Measurements from ENCODE around the gene GFRA4. TPM values are rescaled to one million over a fixed set of nuclear protein-coding genes. Genes with fewer than 3 reads are reported as not detected.

Gene GFRA4
- total RNA-seq, 1 donor from 2014 or later, result not detected

DNA sequence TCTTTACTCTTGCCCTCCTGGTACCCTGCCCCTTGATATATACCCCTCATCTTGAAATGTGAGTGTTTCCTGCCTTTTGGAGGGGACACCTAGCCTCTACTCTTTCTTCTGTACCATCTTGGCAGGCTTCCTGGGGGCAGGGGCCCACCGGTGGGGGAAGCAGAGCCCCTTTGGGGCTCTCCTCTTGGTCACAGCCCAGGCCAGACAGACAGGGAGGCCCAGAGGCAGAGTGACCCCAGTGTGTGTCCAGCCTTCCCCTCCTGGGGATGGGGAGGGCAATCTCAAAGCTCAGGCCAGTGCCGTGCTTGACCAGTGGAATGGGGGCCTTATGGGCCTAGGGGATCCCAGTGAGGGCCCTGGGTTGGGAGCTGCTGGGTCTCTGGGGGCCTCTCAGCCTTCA lies 15.0 kb upstream of the GFRA4 start:
- TF ChIP-seq, protein P1, sequence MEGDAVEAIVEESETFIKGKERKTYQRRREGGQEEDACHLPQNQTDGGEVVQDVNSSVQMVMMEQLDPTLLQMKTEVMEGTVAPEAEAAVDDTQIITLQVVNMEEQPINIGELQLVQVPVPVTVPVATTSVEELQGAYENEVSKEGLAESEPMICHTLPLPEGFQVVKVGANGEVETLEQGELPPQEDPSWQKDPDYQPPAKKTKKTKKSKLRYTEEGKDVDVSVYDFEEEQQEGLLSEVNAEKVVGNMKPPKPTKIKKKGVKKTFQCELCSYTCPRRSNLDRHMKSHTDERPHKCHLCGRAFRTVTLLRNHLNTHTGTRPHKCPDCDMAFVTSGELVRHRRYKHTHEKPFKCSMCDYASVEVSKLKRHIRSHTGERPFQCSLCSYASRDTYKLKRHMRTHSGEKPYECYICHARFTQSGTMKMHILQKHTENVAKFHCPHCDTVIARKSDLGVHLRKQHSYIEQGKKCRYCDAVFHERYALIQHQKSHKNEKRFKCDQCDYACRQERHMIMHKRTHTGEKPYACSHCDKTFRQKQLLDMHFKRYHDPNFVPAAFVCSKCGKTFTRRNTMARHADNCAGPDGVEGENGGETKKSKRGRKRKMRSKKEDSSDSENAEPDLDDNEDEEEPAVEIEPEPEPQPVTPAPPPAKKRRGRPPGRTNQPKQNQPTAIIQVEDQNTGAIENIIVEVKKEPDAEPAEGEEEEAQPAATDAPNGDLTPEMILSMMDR (IDR thresholded peaks at IDR 0.05), result no peak
- no peaks in the 10 kb centered on the region for H3K9me3 Mint-ChIP-seq (ENCODE audit: low read depth)
- no peak overlapping the region for H3K4me3 Mint-ChIP-seq (ENCODE audit: unreplicated experiment)
- DNase-seq (ENCODE audit: low spot score), result no peak
- peak overlapping the region; percentile 32 for H3K27ac Mint-ChIP-seq (ENCODE audit: unreplicated experiment)
- H3K36me3 Mint-ChIP-seq (ENCODE audit: low read depth), result peaks cover 3% of the 10 kb centered on the region
- peaks cover 38% of the 10 kb centered on the region for H3K4me1 Mint-ChIP-seq (ENCODE audit: low read depth)
- peaks cover 17% of the 10 kb centered on the region for H3K27me3 Mint-ChIP-seq (ENCODE audit: low read depth)

DNA sequence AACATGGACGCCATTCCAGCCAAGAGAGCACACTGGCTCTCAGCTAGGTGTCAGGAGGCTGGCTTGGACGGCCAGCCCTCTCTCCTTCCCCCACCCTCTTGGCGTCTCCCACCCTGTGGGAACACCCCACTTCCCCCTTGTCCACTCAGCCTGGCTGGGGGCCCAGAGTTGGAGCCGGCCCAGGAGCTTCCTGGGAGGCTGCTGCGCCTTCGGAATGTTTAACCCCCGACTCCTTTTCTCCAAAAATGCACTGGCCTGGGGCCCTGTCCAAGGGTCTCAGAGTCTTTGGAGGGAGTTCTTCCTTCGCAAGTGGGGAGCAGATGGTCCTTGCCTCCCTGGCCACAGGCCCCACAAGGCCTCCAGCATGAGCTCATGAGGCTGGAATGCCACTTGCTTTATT lies 14.5 kb upstream of the GFRA4 start:
- Mint-ChIP-seq H3K36me3 (ENCODE audit: low read depth) (peaks cover 3% of the 10 kb centered on the region), H3K9me3 (ENCODE audit: low read depth) (no peaks in the 10 kb centered on the region), H3K4me1 (ENCODE audit: low read depth) (peaks cover 38% of the 10 kb centered on the region), H3K27me3 (ENCODE audit: low read depth) (peaks cover 19% of the 10 kb centered on the region), H3K4me3 (ENCODE audit: unreplicated experiment) (no peak overlapping the region), H3K27ac (ENCODE audit: unreplicated experiment) (peak overlapping the region; percentile 74)
- TF ChIP-seq, protein P1 (IDR thresholded peaks at IDR 0.05), result no peak
- DNase-seq (ENCODE audit: low spot score), result no peak

DNA sequence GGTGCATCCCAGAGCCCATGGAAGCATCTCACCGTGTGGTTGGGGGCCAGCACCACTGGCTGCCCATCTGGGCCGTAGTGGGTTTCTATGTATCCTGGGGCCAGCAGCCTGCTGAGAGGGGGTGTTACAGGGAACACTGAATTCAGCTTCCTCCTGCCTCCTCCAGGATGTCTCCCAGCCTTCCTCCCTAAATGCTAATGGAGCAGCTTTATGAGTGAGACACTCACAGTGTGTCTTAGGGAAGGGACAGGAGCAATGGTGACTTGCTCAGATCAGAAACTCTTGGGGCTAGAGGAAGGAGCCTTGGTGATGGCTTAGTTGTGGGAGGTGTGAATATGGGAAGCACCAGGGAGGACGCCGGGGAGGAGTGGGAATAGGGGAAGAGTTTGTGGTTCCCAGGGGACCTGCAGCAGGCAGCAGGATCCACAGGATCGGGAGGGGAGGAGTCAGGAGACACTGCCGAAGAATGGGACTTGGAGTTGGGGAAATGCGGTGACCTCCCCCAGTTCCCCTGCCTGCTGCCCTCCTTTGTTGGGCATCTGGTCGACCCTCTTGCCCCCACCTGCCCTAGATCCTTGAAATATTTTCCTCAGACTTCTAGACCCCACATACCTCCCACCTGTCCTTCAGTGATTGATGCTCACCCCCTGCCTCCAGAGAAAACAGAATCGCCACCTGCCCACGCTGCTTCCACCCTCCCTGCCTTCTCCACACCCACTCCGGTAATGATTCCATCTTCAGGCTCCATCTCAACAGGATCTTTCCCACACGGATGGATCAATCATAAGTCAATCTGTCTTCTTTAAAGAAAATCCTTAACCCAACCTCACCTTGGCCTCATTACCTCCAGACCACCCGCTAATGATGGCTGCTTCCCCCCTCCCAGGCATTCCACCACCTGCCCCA lies 12.0 kb upstream of the GFRA4 start:
- H3K4me1 Mint-ChIP-seq (ENCODE audit: low read depth), result peaks cover 29% of the 10 kb centered on the region
- TF ChIP-seq, protein P1 (IDR thresholded peaks at IDR 0.05), result no peak
- H3K9me3 Mint-ChIP-seq (ENCODE audit: low read depth), result no peaks in the 10 kb centered on the region
- DNase-seq (ENCODE audit: low spot score), result no peak
- H3K27ac Mint-ChIP-seq (ENCODE audit: unreplicated experiment), result no peak overlapping the region
- no peak overlapping the region for H3K4me3 Mint-ChIP-seq (ENCODE audit: unreplicated experiment)
- H3K27me3 Mint-ChIP-seq (ENCODE audit: low read depth), result peaks cover 19% of the 10 kb centered on the region
- peaks cover 3% of the 10 kb centered on the region for H3K36me3 Mint-ChIP-seq (ENCODE audit: low read depth)

DNA sequence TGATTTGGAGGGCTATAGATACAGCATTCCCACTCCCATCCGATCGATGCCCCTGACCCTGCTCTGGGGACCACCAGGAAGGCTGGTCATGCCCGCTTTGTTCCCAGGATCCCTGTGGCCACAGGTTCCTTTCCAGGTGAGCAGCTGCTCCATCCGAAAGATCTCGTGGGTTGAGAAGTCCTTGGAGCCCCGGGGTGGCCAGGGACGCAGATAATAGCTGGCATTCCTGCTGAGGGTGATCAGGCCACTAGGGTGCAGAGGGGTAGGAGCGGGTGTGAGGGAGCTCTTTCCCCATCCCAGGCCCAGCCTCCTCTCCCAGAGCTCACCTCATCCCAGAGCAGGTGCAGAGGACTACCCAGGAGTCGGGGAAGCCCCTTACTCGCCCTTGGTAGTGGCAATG lies 11.2 kb upstream of the GFRA4 start:
- Mint-ChIP-seq H3K27me3 (ENCODE audit: low read depth) (peaks cover 19% of the 10 kb centered on the region), H3K4me3 (ENCODE audit: unreplicated experiment) (no peak overlapping the region), H3K9me3 (ENCODE audit: low read depth) (no peaks in the 10 kb centered on the region), H3K27ac (ENCODE audit: unreplicated experiment) (no peak overlapping the region), H3K36me3 (ENCODE audit: low read depth) (peaks cover 3% of the 10 kb centered on the region), H3K4me1 (ENCODE audit: low read depth) (peaks cover 21% of the 10 kb centered on the region)
- TF ChIP-seq, protein P1 (IDR thresholded peaks at IDR 0.05), result no peak
- no peak for DNase-seq (ENCODE audit: low spot score)

DNA sequence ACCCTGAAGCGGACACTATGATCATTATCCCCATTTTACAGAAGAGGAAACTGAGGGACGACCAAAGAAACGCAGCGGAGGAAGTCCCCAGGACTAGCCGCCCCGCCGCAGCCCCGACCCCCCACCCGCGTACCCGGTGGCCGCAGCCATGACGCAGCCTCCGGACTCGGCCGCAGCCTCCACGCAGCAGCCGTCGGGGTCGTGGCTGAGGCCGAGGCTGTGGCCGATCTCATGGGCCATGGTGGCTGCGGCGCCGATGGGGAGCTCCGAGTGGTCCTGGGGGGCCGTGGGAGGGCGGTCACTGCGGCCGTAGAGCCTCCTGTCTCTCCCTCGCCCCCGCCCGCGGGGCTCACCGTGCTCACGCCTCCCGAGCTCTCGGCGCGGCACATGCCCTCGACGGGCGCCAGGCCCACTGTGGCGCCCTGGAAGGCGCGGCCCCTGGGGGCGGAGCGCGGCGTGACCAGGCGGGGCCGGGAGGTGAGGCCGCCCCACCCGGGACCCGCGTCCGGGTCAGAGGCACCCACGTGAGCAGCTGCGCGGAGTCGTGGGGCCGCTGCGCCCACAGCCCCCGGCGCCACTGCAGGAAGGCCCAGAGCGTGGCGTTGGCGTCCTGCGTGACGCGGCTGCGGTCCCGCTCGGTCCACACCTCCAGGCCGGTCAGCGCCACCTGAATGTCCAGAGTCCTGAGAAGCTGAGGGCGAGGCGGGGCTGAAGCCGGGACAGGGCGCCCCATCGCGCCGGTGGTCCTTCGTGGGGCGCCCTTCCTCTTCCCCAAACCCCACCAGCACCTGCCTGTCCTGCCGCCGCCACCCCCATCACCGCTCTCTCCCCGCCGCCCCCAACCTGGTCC lies 10.2 kb upstream of the GFRA4 start:
- no peak for DNase-seq (ENCODE audit: low spot score)
- no peak overlapping the region for H3K4me3 Mint-ChIP-seq (ENCODE audit: unreplicated experiment)

More for the DNA sequence above, 10.2 kb upstream of the GFRA4 start:
- H3K27ac Mint-ChIP-seq (ENCODE audit: unreplicated experiment), result no peak overlapping the region
- peaks cover 19% of the 10 kb centered on the region for H3K27me3 Mint-ChIP-seq (ENCODE audit: low read depth)
- TF ChIP-seq, protein P1 (IDR thresholded peaks at IDR 0.05), result no peak
- H3K36me3 Mint-ChIP-seq (ENCODE audit: low read depth), result peaks cover 3% of the 10 kb centered on the region
- H3K4me1 Mint-ChIP-seq (ENCODE audit: low read depth), result peaks cover 17% of the 10 kb centered on the region
- H3K9me3 Mint-ChIP-seq (ENCODE audit: low read depth), result no peaks in the 10 kb centered on the region

All from chondrocyte (in vitro differentiated cells).